VCaP (cell line): Measurements from ENCODE around the gene PDZD2.

Source experiments
- H3K27ac ChIP-seq: fragments of 450-650 bp; 2 replicates; pipeline ENCODE4 v1.5.1; 2017
- CTCF ChIP-seq: fragments of 450-650 bp; conservative IDR thresholded peaks from 2 replicates; pipeline ENCODE4 v1.5.1; 2017; ENCODE audit warnings: mild to moderate bottlenecking, moderate library complexity

The PDZD2 gene

GRCh38 chr5:32150366-32150765 is 511.4 kb downstream of the PDZD2 start:
- peak overlapping the region; percentile 57; the same call in 1 of the 2 replicates for H3K27ac ChIP-seq
- no peak for TF ChIP-seq CTCF

GRCh38 chr5:32151198-32151597 is 512.3 kb downstream of the PDZD2 start:
- 0 out of 2 replicates have a peak overlapping the region, but pooled peaks have one; percentile 57 for H3K27ac ChIP-seq
- no peak for TF ChIP-seq CTCF

- H3K27ac ChIP-seq, result peak overlapping the region; percentile 57
- no peak for TF ChIP-seq CTCF
These were observed 514.8 kb downstream of the PDZD2 start for GRCh38 chr5:32153723-32154122.

- H3K27ac ChIP-seq, result peak overlapping the region; percentile 57
- TF ChIP-seq CTCF, result no peak
These were observed 516.3 kb downstream of the PDZD2 start for GRCh38 chr5:32155211-32155610.

GRCh38 chr5:32156635-32157034 is 517.7 kb downstream of the PDZD2 start:
- TF ChIP-seq CTCF, result no peak
- H3K27ac ChIP-seq, result peak overlapping the region; percentile 35; the same call in 1 of the 2 replicates

- peak overlapping the region; percentile 35; the same call in 1 of the 2 replicates for H3K27ac ChIP-seq
- TF ChIP-seq CTCF, result no peak
These were observed 518.1 kb downstream of the PDZD2 start for GRCh38 chr5:32157078-32157477.

- no peak for TF ChIP-seq CTCF
- H3K27ac ChIP-seq, result no peak overlapping the region
These were observed 519.7 kb downstream of the PDZD2 start for GRCh38 chr5:32158679-32158975.
